Neuronal stem cell (in vitro differentiated cells): Measurements from ENCODE around the gene TLR8.

Experiments
- DNase-seq: peaks from one replicate; pipeline ENCODE4 v3.0.0-alpha.2; 2013; ENCODE audit warnings: low spot score
- H2AFZ ChIP-seq: one replicate; pipeline ENCODE4 v1.6.1; 2013; ENCODE audit warnings: mild to moderate bottlenecking, low read length, inconsistent platforms
- H2AK5ac ChIP-seq: 2 replicates; pipeline ENCODE4 v1.6.1; 2013; ENCODE audit warnings: low read depth, mild to moderate bottlenecking, inconsistent platforms, low read length, moderate library complexity, mixed read lengths
- H2BK120ac ChIP-seq: 2 replicates; pipeline ENCODE4 v1.6.1; 2013; ENCODE audit warnings: low read depth, mild to moderate bottlenecking, inconsistent platforms, low read length, moderate library complexity, mixed read lengths
- H2BK12ac ChIP-seq: one replicate; pipeline ENCODE4 v1.6.1; 2013; ENCODE audit warnings: low read length, inconsistent platforms
- H2BK15ac ChIP-seq: 2 replicates; pipeline ENCODE4 v1.6.1; 2013; ENCODE audit warnings: mild to moderate bottlenecking, low read length, inconsistent platforms, mixed read lengths
- H2BK5ac ChIP-seq: one replicate; pipeline ENCODE4 v1.6.1; 2013; ENCODE audit warnings: inconsistent platforms, mild to moderate bottlenecking, low read length, moderate library complexity
- H3K14ac ChIP-seq: one replicate; pipeline ENCODE4 v1.6.1; 2013; ENCODE audit warnings: low read length, inconsistent platforms
- H3K18ac ChIP-seq: 2 replicates; pipeline ENCODE4 v1.6.1; 2013; ENCODE audit warnings: low read length, inconsistent platforms
- H3K23ac ChIP-seq: 2 replicates; pipeline ENCODE4 v1.6.1; 2013; ENCODE audit warnings: low read depth, mild to moderate bottlenecking, mixed read lengths, low read length, inconsistent platforms; ENCODE audit not compliant: poor library complexity
- H3K27ac ChIP-seq: replicated peaks from 3 replicates; pipeline ENCODE4 v1.5.1; 2013; ENCODE audit warnings: low read length, inconsistent platforms
- H3K27me3 ChIP-seq, 3 experiments: 2 replicates each; pipeline ENCODE4 v1.6.1; 2013; ENCODE audit warnings: low read length in 3 of 3, mild to moderate bottlenecking in 2 of 3, inconsistent platforms in 1 of 3, low read depth in 1 of 3, mixed read lengths in 1 of 3, moderate library complexity in 1 of 3; ENCODE audit not compliant: control insufficient read depth in 3 of 3, insufficient read depth in 3 of 3
- H3K36me3 ChIP-seq, 2 donors: replicated peaks in 1 of 2; 2 replicates each; pipeline ENCODE4 v1.6.1; 2013; ENCODE audit warnings: low read length in 2 of 2; ENCODE audit not compliant: control insufficient read depth in 2 of 2, insufficient read depth in 2 of 2
- H3K4ac ChIP-seq: 2 replicates; pipeline ENCODE4 v1.6.1; 2013; ENCODE audit warnings: inconsistent platforms, mild to moderate bottlenecking, low read length, moderate library complexity
- H3K4me1 ChIP-seq, 2 donors: 1 replicate in 1 of 2; 2 replicates in 1 of 2; pipeline ENCODE4 v1.6.1; 2013; ENCODE audit warnings: low read length in 2 of 2, low read depth in 1 of 2; ENCODE audit not compliant: control insufficient read depth in 2 of 2, insufficient read depth in 1 of 2
- H3K4me2 ChIP-seq: one replicate; pipeline ENCODE4 v1.6.1; 2013; ENCODE audit warnings: mild to moderate bottlenecking, low read length, inconsistent platforms; ENCODE audit not compliant: insufficient read depth, poor library complexity, severe bottlenecking
- H3K4me3 ChIP-seq, 2 donors: 2 replicates each; pipeline ENCODE4 v1.5.1; 2013; ENCODE audit warnings: low read length in 2 of 2, mild to moderate bottlenecking in 2 of 2, inconsistent platforms in 1 of 2, moderate library complexity in 1 of 2
- H3K79me1 ChIP-seq: one replicate; pipeline ENCODE4 v1.6.1; 2013; ENCODE audit warnings: low read depth, mild to moderate bottlenecking, inconsistent platforms, low read length, moderate library complexity
- H3K9ac ChIP-seq: one replicate; pipeline ENCODE4 v1.6.1; 2013; ENCODE audit warnings: mild to moderate bottlenecking, low read depth, low read length, inconsistent platforms; ENCODE audit not compliant: poor library complexity
- H3K9me3 ChIP-seq, 2 donors: replicated peaks in 1 of 2; 2 replicates each; pipeline versions ENCODE3 to v1.6.1; 2013; ENCODE audit warnings: low read length in 2 of 2, mild to moderate bottlenecking in 2 of 2, inconsistent platforms in 1 of 2, low read depth in 1 of 2, mixed read lengths in 1 of 2, moderate library complexity in 1 of 2; ENCODE audit not compliant: control insufficient read depth in 2 of 2, insufficient read depth in 1 of 2
- H4K8ac ChIP-seq: one replicate; pipeline ENCODE4 v1.6.1; 2013; ENCODE audit warnings: low read depth, mild to moderate bottlenecking, inconsistent platforms, low read length, moderate library complexity
- H4K91ac ChIP-seq: one replicate; pipeline ENCODE4 v1.6.1; 2013; ENCODE audit warnings: low read length, low read depth, mild to moderate bottlenecking, inconsistent platforms; ENCODE audit not compliant: poor library complexity
- WGBS, 2 donors: extraction: QIAGEN DNeasy Blood & Tissue Kit; methylation state at CpG; one replicate each; pipeline ENCODE4 v1.1.7; 2013; ENCODE audit warnings: missing lambda C conversion rate in 2 of 2, mixed read lengths in 1 of 2; ENCODE audit not compliant: insufficient read length in 2 of 2, insufficient replicate concordance in 1 of 2; ENCODE audit errors: extremely low coverage in 2 of 2; 5-methylcytosine and 5-hydroxymethylcytosine counted together

TLR8 gene

GRCh38 chrX:12920990-12921389 is 14.6 kb downstream of the TLR8 start:
- H3K4me2 ChIP-seq = no peak overlapping the region

GRCh38 chrX:12921886-12922598 is 15.6 kb downstream of the TLR8 start:
- no peak for DNase-seq
- H3K4me1 ChIP-seq = no peaks in the 10 kb centered on the region
- no peak overlapping the region for H3K18ac ChIP-seq
- H3K79me1 ChIP-seq = no peaks in the 10 kb centered on the region
- H3K23ac ChIP-seq = no peak overlapping the region
- no peak overlapping the region for H4K8ac ChIP-seq
- peaks cover 0 to 11% (median 0%) of the 10 kb centered on the region in 3 experiments for H3K27me3 ChIP-seq
- H3K36me3 ChIP-seq = no peaks in the 10 kb centered on the region
- H3K9ac ChIP-seq = no peak overlapping the region
- H2AFZ ChIP-seq = no peak overlapping the region
- no peak overlapping the region for H3K4me2 ChIP-seq
- no peak overlapping the region for H3K4ac ChIP-seq
- WGBS, 2 donors = no CpG with 5 or more reads among the region's 10 CpGs
- H3K9me3 ChIP-seq = no peaks in the 10 kb centered on the region
- H2BK5ac ChIP-seq = no peak overlapping the region
- H2BK12ac ChIP-seq = no peak overlapping the region
- H4K91ac ChIP-seq = no peak overlapping the region
- H2BK15ac ChIP-seq = no peak overlapping the region
- H2BK120ac ChIP-seq = no peak overlapping the region
- no peak overlapping the region for H2AK5ac ChIP-seq
- H3K27ac ChIP-seq = no peak overlapping the region
- no peak overlapping the region for H3K14ac ChIP-seq
- no peak overlapping the region for H3K4me3 ChIP-seq

More at GRCh38 chrX:12920990-12921389, 14.6 kb downstream of the TLR8 start:
- no CpG with 5 or more reads among the region's 8 CpGs for WGBS, 2 donors
- no peak overlapping the region for H3K9ac ChIP-seq
- no peaks in the 10 kb centered on the region for H3K36me3 ChIP-seq
- no peak overlapping the region for H2BK5ac ChIP-seq
- H2BK15ac ChIP-seq = no peak overlapping the region
- H2AK5ac ChIP-seq = no peak overlapping the region
- peaks cover 0 to 11% (median 0%) of the 10 kb centered on the region in 3 experiments for H3K27me3 ChIP-seq
- no peak for DNase-seq
- no peak overlapping the region for H2BK12ac ChIP-seq
- no peak overlapping the region for H2AFZ ChIP-seq
- no peak overlapping the region for H3K27ac ChIP-seq
- no peak overlapping the region for H3K23ac ChIP-seq
- no peak overlapping the region for H3K14ac ChIP-seq
- H3K4ac ChIP-seq = no peak overlapping the region
- no peak overlapping the region for H3K4me3 ChIP-seq
- no peak overlapping the region for H4K91ac ChIP-seq
- H3K9me3 ChIP-seq = no peaks in the 10 kb centered on the region
- H3K79me1 ChIP-seq = no peaks in the 10 kb centered on the region
- H3K4me1 ChIP-seq = no peaks in the 10 kb centered on the region
- H2BK120ac ChIP-seq = no peak overlapping the region
- H4K8ac ChIP-seq = no peak overlapping the region
- H3K18ac ChIP-seq = no peak overlapping the region

- DNase-seq = no peak
- Histone ChIP-seq H3K36me3 (no peaks in the 10 kb centered on the region), H3K4me2 (no peak overlapping the region), H2BK12ac (no peak overlapping the region), H2BK15ac (no peak overlapping the region), H3K79me1 (no peaks in the 10 kb centered on the region), H3K18ac (no peak overlapping the region), H2AK5ac (no peak overlapping the region), H4K91ac (no peak overlapping the region), H4K8ac (no peak overlapping the region), H3K23ac (no peak overlapping the region), H3K14ac (no peak overlapping the region), H3K9me3 (no peaks in the 10 kb centered on the region), H3K27ac (no peak overlapping the region), H3K4me1 (no peaks in the 10 kb centered on the region), H3K4ac (no peak overlapping the region), H2BK120ac (no peak overlapping the region), H2BK5ac (no peak overlapping the region), H3K4me3 (no peak overlapping the region), H3K9ac (no peak overlapping the region), H3K27me3 (peaks cover 0 to 11% (median 0%) of the 10 kb centered on the region in 3 experiments), H2AFZ (no peak overlapping the region)
Measured at GRCh38 chrX:12922599-12922919, 16.1 kb downstream of the TLR8 start.

- no peaks in the 10 kb centered on the region for H3K79me1 ChIP-seq
- no peak overlapping the region for H2BK5ac ChIP-seq
- H3K18ac ChIP-seq = no peak overlapping the region
- H3K36me3 ChIP-seq = no peaks in the 10 kb centered on the region
- DNase-seq = no peak
- H3K4me2 ChIP-seq = no peak overlapping the region
- H2AFZ ChIP-seq = no peak overlapping the region
- no peak overlapping the region for H3K14ac ChIP-seq
- H2BK15ac ChIP-seq = no peak overlapping the region
- no peaks in the 10 kb centered on the region for H3K9me3 ChIP-seq
- H2AK5ac ChIP-seq = no peak overlapping the region
- H3K27ac ChIP-seq = no peak overlapping the region
- H3K27me3 ChIP-seq = no peaks in the 10 kb centered on the region
- no peak overlapping the region for H3K4ac ChIP-seq
- no peak overlapping the region for H4K91ac ChIP-seq
- H2BK12ac ChIP-seq = no peak overlapping the region
- H2BK120ac ChIP-seq = no peak overlapping the region
- H4K8ac ChIP-seq = no peak overlapping the region
- H3K9ac ChIP-seq = no peak overlapping the region
- WGBS, 2 donors = no CpG with 5 or more reads among the region's 4 CpGs
- no peak overlapping the region for H3K4me3 ChIP-seq
- H3K23ac ChIP-seq = no peak overlapping the region
- H3K4me1 ChIP-seq = no peaks in the 10 kb centered on the region
Measured at GRCh38 chrX:12929701-12930100, 23.3 kb downstream of the TLR8 start.
